ENCODE measurements around the gene SPTB. TPM values are rescaled to one million over a fixed set of nuclear protein-coding genes. Genes with fewer than 3 reads are reported as not detected.

The SPTB gene
- polyA plus RNA-seq, 1 donor from 2014 or later = 0.06 TPM

- no peak overlapping the region for H3K27ac Mint-ChIP-seq
- no peak overlapping the region for H3K4me3 Mint-ChIP-seq
- H3K27me3 Mint-ChIP-seq = peaks cover 2% of the 10 kb centered on the region
- H3K9me3 Mint-ChIP-seq = no peaks in the 10 kb centered on the region
- H3K36me3 Mint-ChIP-seq = no peaks in the 10 kb centered on the region
- no peaks in the 10 kb centered on the region for H3K4me1 Mint-ChIP-seq
These were observed 93.2 kb downstream of the SPTB start for GRCh38 chr14:64786296-64787149.

- Mint-ChIP-seq H3K9me3 (no peaks in the 10 kb centered on the region), H3K4me1 (no peaks in the 10 kb centered on the region), H3K27ac (no peak overlapping the region), H3K27me3 (peaks cover 4% of the 10 kb centered on the region), H3K36me3 (no peaks in the 10 kb centered on the region), H3K4me3 (no peak overlapping the region)
These were observed 95.7 kb downstream of the SPTB start for GRCh38 chr14:64784006-64784405.

- Mint-ChIP-seq H3K27me3 (peaks cover 4% of the 10 kb centered on the region), H3K27ac (no peak overlapping the region), H3K4me1 (peaks cover 0 to 2% (median 0%) of the 10 kb centered on the region in 3 donors), H3K4me3 (no peak overlapping the region), H3K36me3 (no peaks in the 10 kb centered on the region), H3K9me3 (no peaks in the 10 kb centered on the region)
These were observed 97.5 kb downstream of the SPTB start for GRCh38 chr14:64782196-64782595.

DNA sequence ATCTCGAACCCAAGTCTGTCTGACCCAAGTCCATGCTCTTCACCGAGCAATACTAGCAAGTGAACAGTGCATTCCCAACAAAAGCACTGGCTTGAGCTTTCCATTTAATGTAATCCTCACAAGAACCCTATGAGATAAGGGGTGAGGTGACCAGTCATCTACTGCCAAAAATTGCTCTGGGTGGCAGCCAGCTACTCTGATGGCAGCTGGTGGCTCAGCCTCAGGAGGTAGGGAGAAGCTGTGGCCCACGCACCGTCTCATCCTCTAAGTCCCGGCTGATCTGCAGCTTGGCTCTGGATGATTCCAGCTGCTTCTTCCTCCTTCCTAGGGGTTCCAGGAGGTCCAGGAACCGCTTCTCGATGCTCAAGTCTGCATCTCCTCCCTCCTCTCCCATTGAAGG lies 100.2 kb downstream of the SPTB start:
- H3K4me1 Mint-ChIP-seq = peaks cover 0 to 2% (median 0%) of the 10 kb centered on the region in 3 donors
- H3K36me3 Mint-ChIP-seq = no peaks in the 10 kb centered on the region
- H3K9me3 Mint-ChIP-seq = no peaks in the 10 kb centered on the region
- H3K27ac Mint-ChIP-seq = no peak overlapping the region
- H3K4me3 Mint-ChIP-seq = no peak overlapping the region
- H3K27me3 Mint-ChIP-seq = peaks cover 4% of the 10 kb centered on the region

DNA sequence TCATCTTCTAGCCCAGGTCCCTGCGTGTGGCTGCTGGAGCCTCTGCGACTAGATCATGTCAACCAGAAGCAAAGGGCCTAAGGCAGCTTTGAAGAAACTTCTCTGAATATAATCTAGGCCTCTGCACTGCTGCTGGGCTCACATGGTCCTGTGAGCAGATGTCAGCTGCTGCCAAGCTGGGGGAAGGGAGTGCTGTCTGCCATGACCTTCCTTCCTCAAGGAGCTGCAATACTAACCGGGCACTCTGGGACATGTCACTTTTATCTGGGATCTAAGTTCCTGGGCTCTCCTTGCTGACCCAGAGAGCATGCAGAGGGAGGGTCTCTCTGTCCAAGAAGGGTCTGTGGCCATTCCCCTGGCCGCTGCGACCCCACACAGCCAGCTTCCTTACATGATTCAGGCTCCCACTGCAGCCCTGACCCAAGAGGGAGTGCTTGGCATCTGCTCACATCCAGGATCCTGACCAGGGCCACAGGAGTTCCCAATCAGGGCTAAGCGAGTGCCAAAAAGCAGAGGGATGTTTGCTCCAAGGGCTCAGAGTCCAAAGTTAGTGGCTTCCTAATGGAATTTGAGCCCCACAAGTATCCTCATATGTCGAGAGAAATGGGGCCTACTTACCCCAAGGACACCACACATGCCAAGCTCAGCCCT lies 101.5 kb downstream of the SPTB start:
- H3K4me1 Mint-ChIP-seq = peaks cover 0 to 2% (median 0%) of the 10 kb centered on the region in 3 donors
- no peak overlapping the region for H3K27ac Mint-ChIP-seq
- no peaks in the 10 kb centered on the region for H3K36me3 Mint-ChIP-seq

GRCh38 chr14:64777461-64777860 lies 102.2 kb downstream of the SPTB start:
- Mint-ChIP-seq H3K27ac (no peak overlapping the region), H3K27me3 (peaks cover 4% of the 10 kb centered on the region), H3K36me3 (no peaks in the 10 kb centered on the region), H3K4me1 (peaks cover 0 to 2% (median 0%) of the 10 kb centered on the region in 3 donors), H3K4me3 (no peak overlapping the region), H3K9me3 (no peaks in the 10 kb centered on the region)

More for the DNA sequence above, 101.5 kb downstream of the SPTB start:
- Mint-ChIP-seq H3K9me3 (no peaks in the 10 kb centered on the region), H3K27me3 (peaks cover 4% of the 10 kb centered on the region), H3K4me3 (no peak overlapping the region)

GRCh38 chr14:64775081-64775777 lies 104.5 kb downstream of the SPTB start:
- Mint-ChIP-seq H3K36me3 (no peaks in the 10 kb centered on the region), H3K4me1 (peaks cover 0 to 2% (median 0%) of the 10 kb centered on the region in 3 donors), H3K9me3 (no peaks in the 10 kb centered on the region), H3K27ac (peak overlapping the region in 1 of 3 donors; percentile 62), H3K4me3 (no peak overlapping the region), H3K27me3 (peaks cover 4% of the 10 kb centered on the region)

DNA sequence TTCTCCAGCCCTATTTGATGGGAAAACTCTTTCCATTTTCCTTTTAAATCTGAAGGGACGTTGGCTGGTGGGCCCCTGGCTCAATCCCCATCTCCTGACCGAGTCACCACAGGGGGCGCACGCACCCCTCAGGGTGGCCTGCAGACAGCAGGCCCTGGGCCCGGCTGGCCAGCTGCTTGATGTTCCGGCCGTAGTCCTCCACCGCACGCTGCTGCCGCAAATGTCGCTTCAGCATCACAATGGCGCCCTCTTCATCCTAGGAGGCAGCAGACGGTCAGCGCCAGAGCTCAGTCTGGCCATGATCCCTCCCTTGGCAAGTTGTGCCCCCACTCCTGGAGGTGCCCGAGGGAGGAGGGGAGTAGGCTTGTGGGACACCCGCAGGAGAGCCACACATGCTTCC lies 105.4 kb downstream of the SPTB start:
- H3K27me3 Mint-ChIP-seq = no peaks in the 10 kb centered on the region
- H3K27ac Mint-ChIP-seq = no peak overlapping the region
- H3K9me3 Mint-ChIP-seq = no peaks in the 10 kb centered on the region
- no peak overlapping the region for H3K4me3 Mint-ChIP-seq
- peaks cover 0 to 2% (median 0%) of the 10 kb centered on the region in 3 donors for H3K4me1 Mint-ChIP-seq
- H3K36me3 Mint-ChIP-seq = no peaks in the 10 kb centered on the region

DNA sequence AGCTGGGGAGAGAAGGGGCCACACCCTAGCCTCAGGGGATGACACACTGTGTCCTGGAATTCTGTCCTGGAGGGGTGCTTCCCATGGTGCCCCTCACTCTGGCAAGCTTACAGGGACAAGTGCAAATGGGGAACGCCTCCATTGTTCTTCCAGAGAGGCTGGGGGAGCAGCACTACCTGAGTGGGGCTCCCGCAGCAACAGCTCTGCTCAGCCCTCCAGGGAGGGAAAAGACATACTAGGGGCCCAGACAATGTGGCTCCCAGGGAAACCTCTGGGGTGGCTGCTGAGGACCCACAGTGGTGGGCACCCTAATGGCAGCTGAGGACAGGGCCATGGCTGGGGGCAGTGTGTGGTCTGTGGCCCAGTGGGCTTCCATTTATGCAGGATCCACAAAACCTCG lies 106.1 kb downstream of the SPTB start:
- no peak overlapping the region for H3K27ac Mint-ChIP-seq
- H3K9me3 Mint-ChIP-seq = no peaks in the 10 kb centered on the region
- H3K27me3 Mint-ChIP-seq = no peaks in the 10 kb centered on the region
- H3K4me1 Mint-ChIP-seq = peaks cover 0 to 2% (median 0%) of the 10 kb centered on the region in 3 donors
- H3K4me3 Mint-ChIP-seq = no peak overlapping the region
- H3K36me3 Mint-ChIP-seq = no peaks in the 10 kb centered on the region

DNA sequence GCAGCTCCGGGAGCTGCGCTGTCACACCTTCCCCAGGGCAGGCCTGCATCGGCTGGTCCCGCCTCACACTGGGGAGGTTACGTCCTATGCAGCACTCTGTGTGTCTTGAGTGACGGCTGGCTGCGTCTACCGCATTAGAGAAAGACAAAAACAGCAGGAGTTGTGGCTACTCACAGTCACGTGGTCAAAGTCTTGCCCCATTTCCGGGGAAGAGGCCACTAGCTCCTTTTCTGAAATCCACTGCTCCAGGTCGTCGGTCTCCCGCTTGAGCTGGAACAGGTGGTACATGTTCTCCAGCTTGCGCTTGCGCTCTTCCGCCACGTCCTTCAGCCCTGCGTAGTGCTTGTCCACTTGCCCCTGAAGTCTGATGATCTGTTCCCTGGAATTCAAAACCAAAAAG lies 106.7 kb downstream of the SPTB start:
- Mint-ChIP-seq H3K27ac (no peak overlapping the region), H3K27me3 (no peaks in the 10 kb centered on the region), H3K4me1 (peaks cover 0 to 2% (median 0%) of the 10 kb centered on the region in 3 donors), H3K36me3 (no peaks in the 10 kb centered on the region), H3K9me3 (no peaks in the 10 kb centered on the region), H3K4me3 (no peak overlapping the region)

DNA sequence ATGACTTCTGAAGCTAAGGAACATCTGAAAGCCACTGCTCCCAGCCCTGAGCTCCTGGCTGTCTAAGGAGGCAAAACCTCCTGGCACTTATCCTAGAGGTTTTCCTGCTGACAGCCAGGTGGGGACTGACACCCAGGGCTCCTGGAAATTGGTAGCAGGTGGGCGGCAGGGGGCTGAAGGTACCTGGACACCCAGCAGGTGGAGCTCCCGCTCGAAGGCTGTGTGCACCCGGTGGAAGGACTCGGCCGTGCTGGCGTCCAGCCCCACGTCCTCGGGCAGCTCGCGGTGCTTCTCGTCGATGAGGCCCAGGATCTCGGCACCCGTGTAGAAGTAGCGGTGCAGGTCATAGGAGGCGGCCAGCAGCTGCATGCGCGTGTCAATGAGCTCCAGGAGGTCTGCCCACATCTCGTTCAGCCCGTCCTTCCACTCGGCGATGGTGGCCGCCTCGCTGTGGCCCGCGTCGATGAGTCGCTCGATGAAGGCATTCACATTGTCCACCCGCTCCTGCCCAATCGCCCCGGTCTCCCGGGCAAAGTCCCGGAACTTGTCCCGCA lies 107.2 kb downstream of the SPTB start:
- no peak overlapping the region for H3K27ac Mint-ChIP-seq

GRCh38 chr14:64771161-64771560 lies 108.5 kb downstream of the SPTB start:
- Mint-ChIP-seq H3K9me3 (no peaks in the 10 kb centered on the region), H3K4me3 (no peak overlapping the region), H3K36me3 (no peaks in the 10 kb centered on the region), H3K27me3 (no peaks in the 10 kb centered on the region), H3K4me1 (no peaks in the 10 kb centered on the region), H3K27ac (no peak overlapping the region)

More for the DNA sequence above, 107.2 kb downstream of the SPTB start:
- Mint-ChIP-seq H3K4me3 (no peak overlapping the region), H3K9me3 (no peaks in the 10 kb centered on the region), H3K36me3 (no peaks in the 10 kb centered on the region), H3K27me3 (no peaks in the 10 kb centered on the region), H3K4me1 (no peaks in the 10 kb centered on the region)

DNA sequence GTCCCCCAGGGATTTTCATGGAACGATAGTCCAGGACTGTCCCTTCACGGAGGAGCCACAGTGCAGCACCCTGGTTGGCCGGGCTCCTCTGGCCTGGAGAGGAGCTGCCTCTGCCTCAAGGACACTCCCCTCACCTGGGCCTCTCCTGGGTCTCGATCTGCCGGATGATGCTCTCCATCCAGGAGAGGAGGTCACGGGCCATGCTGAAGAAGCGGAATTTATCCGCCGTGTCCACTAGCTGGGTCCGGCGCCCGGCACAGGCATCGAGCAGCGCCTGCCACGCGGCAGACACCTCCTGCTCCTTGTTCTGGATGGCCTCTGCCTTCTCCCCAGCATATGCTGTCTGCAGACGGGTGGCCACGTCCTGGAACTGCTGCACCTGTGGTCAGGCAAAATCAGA lies 109.0 kb downstream of the SPTB start:
- Mint-ChIP-seq H3K4me3 (no peak overlapping the region), H3K36me3 (no peaks in the 10 kb centered on the region), H3K27ac (no peak overlapping the region)

GRCh38 chr14:64769096-64770020 lies 110.3 kb downstream of the SPTB start:
- no peaks in the 10 kb centered on the region for H3K9me3 Mint-ChIP-seq
- H3K27me3 Mint-ChIP-seq = peaks cover 4% of the 10 kb centered on the region
- peaks cover 0 to 3% (median 2%) of the 10 kb centered on the region in 3 donors for H3K4me1 Mint-ChIP-seq
- H3K4me3 Mint-ChIP-seq = no peak overlapping the region
- no peaks in the 10 kb centered on the region for H3K36me3 Mint-ChIP-seq
- H3K27ac Mint-ChIP-seq = no peak overlapping the region

More for the DNA sequence above, 109.0 kb downstream of the SPTB start:
- Mint-ChIP-seq H3K9me3 (no peaks in the 10 kb centered on the region), H3K27me3 (no peaks in the 10 kb centered on the region), H3K4me1 (no peaks in the 10 kb centered on the region)
